A673 (cell line): ENCODE measurements around the gene RGS6. TPM values are rescaled to one million over a fixed set of nuclear protein-coding genes. Genes with fewer than 3 reads are reported as not detected.

Experiments used
- BruUV-seq: library from RNA; stranded (reverse); fragments of 400-500 nt; replicated peaks from 2 replicates; lab custom pipeline; 2021; lab: Mats Ljungman, UMichigan
- CTCF ChIA-PET: fragments of 300-600 bp; sonication (Branson Sonifier 250); formaldehyde crosslinking; loops from one replicate; lab custom pipeline; 2022; ENCODE audit warnings: antibody characterized with exemption; lab: Charles Lee
- POLR2A ChIA-PET: fragments of 300-600 bp; sonication (Branson Sonifier 250); formaldehyde crosslinking; loops from one replicate; lab custom pipeline; 2022; ENCODE audit warnings: antibody characterized with exemption; ENCODE audit not compliant: low non-redundant PET; lab: Charles Lee
- DNase-seq: peaks from one replicate; pipeline ENCODE4 v3.0.0-alpha.2; 2015; ENCODE audit warnings: low spot score
- H3K27ac ChIP-seq: fragments of 200-600 bp; sonication (generic); 2 replicates; pipeline ENCODE4 v1.5.1; 2016; ENCODE audit warnings: mixed run types, low read depth, mild to moderate bottlenecking, mixed read lengths, antibody characterized with exemption, low read length; ENCODE audit not compliant: poor library complexity, severe bottlenecking
- H3K27me3 ChIP-seq: fragments of 200-600 bp; sonication (generic); replicated peaks from 2 replicates; pipeline ENCODE4 v1.6.1; 2017; ENCODE audit warnings: mixed run types, low read depth, mild to moderate bottlenecking, mixed read lengths, antibody characterized with exemption, low read length; ENCODE audit not compliant: insufficient read depth, poor library complexity
- H3K36me3 ChIP-seq: fragments of 200-600 bp; sonication (generic); 2 replicates; pipeline ENCODE4 v1.6.1; 2016; ENCODE audit warnings: mixed run types, mild to moderate bottlenecking, mixed read lengths, antibody characterized with exemption, low read length; ENCODE audit not compliant: insufficient read depth, poor library complexity, severe bottlenecking
- H3K4me1 ChIP-seq: fragments of 200-600 bp; sonication (generic); 2 replicates; pipeline ENCODE4 v1.6.1; 2017; ENCODE audit warnings: mixed run types, mild to moderate bottlenecking, mixed read lengths, antibody characterized with exemption, low read length; ENCODE audit not compliant: insufficient read depth, poor library complexity, severe bottlenecking
- H3K4me3 ChIP-seq: fragments of 200-600 bp; sonication (generic); 2 replicates; pipeline ENCODE4 v1.5.1; 2016; ENCODE audit warnings: low read depth, mixed run types, mild to moderate bottlenecking, mixed read lengths, low read length; ENCODE audit not compliant: poor library complexity, severe bottlenecking
- H3K9me3 ChIP-seq: fragments of 200-600 bp; sonication (generic); 2 replicates; pipeline ENCODE4 v1.6.1; 2016; ENCODE audit warnings: mixed run types, low read depth, mild to moderate bottlenecking, mixed read lengths, antibody characterized with exemption, low read length; ENCODE audit not compliant: poor library complexity, severe bottlenecking
- EZH2 ChIP-seq: fragments of 200-600 bp; sonication (generic); IDR thresholded peaks from 2 replicates; pipeline ENCODE4 v1.6.1; 2017; ENCODE audit warnings: borderline replicate concordance, low read depth, mild to moderate bottlenecking, mixed read lengths, antibody characterized with exemption, low read length; ENCODE audit not compliant: poor library complexity, severe bottlenecking
- intact Hi-C: fragments of 100-400 bp; cut with micrococcal nuclease; formaldehyde crosslinking; loops from one replicate; pipeline ENCODE4 v1.10.0; 2022; ENCODE audit not compliant: unreplicated experiment
- total RNA-seq: library from RNA; stranded (reverse); gene quantifications from 2 replicates; pipeline ENCODE4 v1.2.3, GENCODE V29; 2021
- TF ChIP-seq, protein P1 (sequence below): fragments of 300-800, 200-600 bp; sonication (generic); conservative IDR thresholded peaks from 2 replicates; pipeline ENCODE4 v1.5.1; 2017; ENCODE audit warnings: low read depth, mild to moderate bottlenecking, antibody characterized with exemption, low read length, moderate library complexity, mixed read lengths

RGS6 gene
- total RNA-seq, 1 experiment from 2014 or later: not detected

- Histone ChIP-seq H3K4me1 (no peaks in the 10 kb centered on the region), H3K27ac (no peak overlapping the region), H3K27me3 (no peaks in the 10 kb centered on the region), H3K36me3 (no peaks in the 10 kb centered on the region), H3K4me3 (no peak overlapping the region), H3K9me3 (no peaks in the 10 kb centered on the region)
- TF ChIP-seq, protein P1, sequence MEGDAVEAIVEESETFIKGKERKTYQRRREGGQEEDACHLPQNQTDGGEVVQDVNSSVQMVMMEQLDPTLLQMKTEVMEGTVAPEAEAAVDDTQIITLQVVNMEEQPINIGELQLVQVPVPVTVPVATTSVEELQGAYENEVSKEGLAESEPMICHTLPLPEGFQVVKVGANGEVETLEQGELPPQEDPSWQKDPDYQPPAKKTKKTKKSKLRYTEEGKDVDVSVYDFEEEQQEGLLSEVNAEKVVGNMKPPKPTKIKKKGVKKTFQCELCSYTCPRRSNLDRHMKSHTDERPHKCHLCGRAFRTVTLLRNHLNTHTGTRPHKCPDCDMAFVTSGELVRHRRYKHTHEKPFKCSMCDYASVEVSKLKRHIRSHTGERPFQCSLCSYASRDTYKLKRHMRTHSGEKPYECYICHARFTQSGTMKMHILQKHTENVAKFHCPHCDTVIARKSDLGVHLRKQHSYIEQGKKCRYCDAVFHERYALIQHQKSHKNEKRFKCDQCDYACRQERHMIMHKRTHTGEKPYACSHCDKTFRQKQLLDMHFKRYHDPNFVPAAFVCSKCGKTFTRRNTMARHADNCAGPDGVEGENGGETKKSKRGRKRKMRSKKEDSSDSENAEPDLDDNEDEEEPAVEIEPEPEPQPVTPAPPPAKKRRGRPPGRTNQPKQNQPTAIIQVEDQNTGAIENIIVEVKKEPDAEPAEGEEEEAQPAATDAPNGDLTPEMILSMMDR: no peak
- TF ChIP-seq EZH2: no peak
- BruUV-seq: no TSS peak
- ChIA-PET POLR2A (no interaction called here), CTCF (no interaction called here)
- no peak for DNase-seq
- intact Hi-C loops: no loop called here
Observed at GRCh38 chr14:72503271-72503670, 571.0 kb downstream of the RGS6 start.

- H3K27ac ChIP-seq: no peak overlapping the region
Observed at GRCh38 chr14:72503696-72504368, 571.6 kb downstream of the RGS6 start.

GRCh38 chr14:72510566-72510965 lies 578.3 kb downstream of the RGS6 start:
- ChIA-PET POLR2A (no interaction called here), CTCF (no interaction called here)
- H3K4me1 ChIP-seq: no peaks in the 10 kb centered on the region
- H3K9me3 ChIP-seq: no peaks in the 10 kb centered on the region
- intact Hi-C loops: no loop called here
- H3K4me3 ChIP-seq: no peak overlapping the region
- BruUV-seq: no TSS peak
- H3K27me3 ChIP-seq: no peaks in the 10 kb centered on the region
- no peak for DNase-seq
- no peak for TF ChIP-seq EZH2
- TF ChIP-seq, protein P1: no peak
- no peaks in the 10 kb centered on the region for H3K36me3 ChIP-seq
- no peak overlapping the region for H3K27ac ChIP-seq

More at GRCh38 chr14:72503696-72504368, 571.6 kb downstream of the RGS6 start:
- Histone ChIP-seq H3K9me3 (no peaks in the 10 kb centered on the region), H3K4me1 (no peaks in the 10 kb centered on the region), H3K4me3 (no peak overlapping the region), H3K36me3 (no peaks in the 10 kb centered on the region), H3K27me3 (no peaks in the 10 kb centered on the region)
- ChIA-PET CTCF (no interaction called here), POLR2A (no interaction called here)
- TF ChIP-seq, protein P1: no peak
- TF ChIP-seq EZH2: no peak
- no peak for DNase-seq
- intact Hi-C loops: no loop called here
- BruUV-seq: no TSS peak
